Measurements from ENCODE around the gene KCNF1. TPM values are rescaled to one million over a fixed set of nuclear protein-coding genes. Genes with fewer than 3 reads are reported as not detected.

The KCNF1 gene
- not detected for total RNA-seq (2013)
- polyA plus RNA-seq (not detected), polyA minus RNA-seq (0.14 TPM in 1 of 2 replicates, not detected in the other), total RNA-seq (0 to 0.27 (median 0) reads per million in 11 experiments)

GRCh38 chr2:10911291-10912075 lies at the start of gene KCNF1:
TSS of gene KCNF1 (plus strand) at chr2:10911934. CDS start at chr2:10912427, 493 bp downstream.
- no peak for DNase-seq
- Mint-ChIP-seq H3K4me3 (peak within 1 kb of the TSS in 1 of 2 donors; percentile 86), H3K27me3 (ENCODE audit: low read depth in 3 of 3) (peaks cover 46 to 66% (median 47%) of the 10 kb centered on the region in 3 donors), H3K4me1 (peaks cover 4% of the 10 kb centered on the region), H3K27ac (no peak within 1 kb of the TSS), H3K9me3 (peaks cover 0 to 8% (median 5%) of the 10 kb centered on the region in 7 donors), H3K36me3 (peaks cover 0 to 3% of the 10 kb centered on the region in 2 donors)
- 4% methylated on average over 47 of the region's 53 CpGs for WGBS (ENCODE audit: insufficient coverage)
- intact Hi-C loops (cut with micrococcal nuclease) = no loop called here
- no peak within 1 kb of the TSS for H3K27ac ChIP-seq (ENCODE audit: low read depth in 1 of 2, low read length in 2 of 2)
- no peaks in the 10 kb centered on the region for H4K20me1 ChIP-seq (ENCODE audit: insufficient read depth, low read length)
- no peak within 1 kb of the TSS for H3K9ac ChIP-seq (ENCODE audit: insufficient read depth, low read length, poor library complexity, severe bottlenecking)
- H3K36me3 ChIP-seq (replicated peaks in 1 of 2; ENCODE audit: control insufficient read depth in 1 of 2, insufficient read depth in 2 of 2, low read length in 2 of 2) = no peaks in the 10 kb centered on the region
- H3K4me1 ChIP-seq (ENCODE audit: control insufficient read depth in 1 of 2, insufficient read depth in 2 of 2, low read length in 2 of 2) = no peaks in the 10 kb centered on the region
- H3K4me2 ChIP-seq (replicated peaks; ENCODE audit: extremely low read depth, low read length, poor library complexity, severe bottlenecking) = peak within 1 kb of the TSS; percentile 19
- H3K9me3 ChIP-seq (replicated peaks in 1 of 2; ENCODE audit: control insufficient read depth in 1 of 2, insufficient read depth in 1 of 2, low read length in 2 of 2) = peaks cover 0 to 3% of the 10 kb centered on the region in 2 donors
- no peak within 1 kb of the TSS for H2AFZ ChIP-seq (ENCODE audit: insufficient read depth, low read depth, low read length, poor library complexity, severe bottlenecking)
- no peak within 1 kb of the TSS for H3K4me3 ChIP-seq (replicated peaks in 1 of 3; ENCODE audit: low read depth in 2 of 3, low read length in 3 of 3)
- TF ChIP-seq CTCF (IDR thresholded peaks at IDR 0.05) = no peak
- H3K79me2 ChIP-seq (ENCODE audit: insufficient read depth, low read length) = no peaks in the 10 kb centered on the region
- H3K27me3 ChIP-seq (ENCODE audit: control insufficient read depth in 2 of 2, insufficient read depth in 2 of 2, low read length in 2 of 2) = peaks cover 14 to 56% of the 10 kb centered on the region in 2 donors

- H3K36me3 Mint-ChIP-seq = no peaks in the 10 kb centered on the region
- WGBS (ENCODE audit: insufficient coverage) = 100% methylated on average over 7 of the region's 10 CpGs
- no peak overlapping the region for H3K27ac ChIP-seq (ENCODE audit: low read depth in 1 of 2, low read length in 2 of 2)
- no peak overlapping the region for H3K4me2 ChIP-seq (replicated peaks; ENCODE audit: extremely low read depth, low read length, poor library complexity, severe bottlenecking)
- no peak for DNase-seq
- no peak overlapping the region for H2AFZ ChIP-seq (ENCODE audit: insufficient read depth, low read depth, low read length, poor library complexity, severe bottlenecking)
- peak overlapping the region in 2 of 7 donors; percentile 25 to 33 for H3K27ac Mint-ChIP-seq
- H3K27me3 Mint-ChIP-seq (ENCODE audit: low read depth in 3 of 3) = peaks cover 18 to 29% (median 25%) of the 10 kb centered on the region in 3 donors
- H3K9me3 Mint-ChIP-seq = peaks cover 0 to 3% (median 0%) of the 10 kb centered on the region in 7 donors
- H3K4me1 ChIP-seq (ENCODE audit: control insufficient read depth in 1 of 2, insufficient read depth in 2 of 2, low read length in 2 of 2) = peaks cover 19 to 26% of the 10 kb centered on the region in 2 donors
- intact Hi-C loops (cut with micrococcal nuclease) = no loop called here
- no peaks in the 10 kb centered on the region for H3K79me2 ChIP-seq (ENCODE audit: insufficient read depth, low read length)
- no peaks in the 10 kb centered on the region for H3K36me3 ChIP-seq (replicated peaks in 1 of 2; ENCODE audit: control insufficient read depth in 1 of 2, insufficient read depth in 2 of 2, low read length in 2 of 2)
- H4K20me1 ChIP-seq (ENCODE audit: insufficient read depth, low read length) = no peaks in the 10 kb centered on the region
- H3K9me3 ChIP-seq (replicated peaks in 1 of 2; ENCODE audit: control insufficient read depth in 1 of 2, insufficient read depth in 1 of 2, low read length in 2 of 2) = no peaks in the 10 kb centered on the region
- H3K27me3 ChIP-seq (ENCODE audit: control insufficient read depth in 2 of 2, insufficient read depth in 2 of 2, low read length in 2 of 2) = peaks cover 0 to 9% of the 10 kb centered on the region in 2 donors
- peak overlapping the region in 1 of 2 donors; percentile 54 for H3K4me3 Mint-ChIP-seq
- H3K9ac ChIP-seq (ENCODE audit: insufficient read depth, low read length, poor library complexity, severe bottlenecking) = no peak overlapping the region
- no peak for TF ChIP-seq CTCF (IDR thresholded peaks at IDR 0.05)
- H3K4me1 Mint-ChIP-seq = peaks cover 36% of the 10 kb centered on the region
- H3K4me3 ChIP-seq (replicated peaks in 1 of 3; ENCODE audit: low read depth in 2 of 3, low read length in 3 of 3) = no peak overlapping the region
Measured at GRCh38 chr2:10862330-10862729, 49.4 kb upstream of the KCNF1 start.

All from CD14-positive monocyte (primary cell).